NCI-H2081 treated with DMSO at 0.1 percent for 48 hours (cell line): ENCODE measurements around the gene TGIF2LX.
"Not testable (repeated sequence)": the region's sequence is repeated elsewhere in the genome, so short reads cannot be mapped to it uniquely, and the experiment has no call there.

Experiments used
- DNase-seq: peaks from one replicate; lab custom pipeline; 2025; lab: John Stamatoyannopoulos, UW

The TGIF2LX gene

DNA sequence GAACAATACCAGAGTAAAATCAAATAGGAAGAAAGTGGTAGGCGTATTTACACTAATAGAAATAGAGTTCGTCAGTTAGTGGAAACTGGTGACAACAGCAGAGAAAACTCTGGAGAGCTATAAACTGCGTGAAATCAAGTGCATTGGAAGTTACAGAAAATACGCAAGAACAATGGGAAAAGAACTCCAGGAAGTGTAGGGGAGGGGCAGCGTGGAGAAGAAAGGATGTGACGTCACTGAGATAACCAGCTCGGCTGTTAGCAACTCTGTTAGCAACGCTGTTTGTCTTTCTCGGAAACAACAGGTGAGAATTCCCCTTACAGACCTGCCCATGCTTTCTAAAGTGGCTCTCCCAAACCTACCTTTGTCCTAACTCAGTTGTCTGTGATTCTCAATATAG is at the start of gene TGIF2LX:
Gene TGIF2LX, plus strand, starts transcription at position 244 of the 400 bp plus-strand sequence. CDS start 178 bp downstream, outside the sequence.
- DNase-seq = not testable (repeated sequence)

DNA sequence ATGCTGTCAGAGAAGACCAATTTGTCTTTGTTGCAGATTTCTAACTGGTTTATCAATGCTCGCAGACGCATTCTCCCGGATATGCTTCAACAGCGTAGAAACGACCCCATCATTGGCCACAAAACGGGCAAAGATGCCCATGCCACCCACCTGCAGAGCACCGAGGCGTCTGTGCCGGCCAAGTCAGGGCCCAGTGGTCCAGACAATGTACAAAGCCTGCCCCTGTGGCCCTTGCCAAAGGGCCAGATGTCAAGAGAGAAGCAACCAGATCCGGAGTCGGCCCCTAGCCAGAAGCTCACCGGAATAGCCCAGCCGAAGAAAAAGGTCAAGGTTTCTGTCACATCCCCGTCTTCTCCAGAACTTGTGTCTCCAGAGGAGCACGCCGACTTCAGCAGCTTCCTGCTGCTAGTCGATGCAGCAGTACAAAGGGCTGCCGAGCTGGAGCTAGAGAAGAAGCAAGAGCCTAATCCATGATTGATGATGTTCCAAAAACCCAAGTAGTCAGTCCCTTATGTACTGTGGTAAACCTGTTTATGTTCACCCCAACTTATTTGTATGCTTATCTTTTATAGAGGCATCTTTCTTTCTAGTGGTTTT is 728 bp downstream of the TGIF2LX start:
- not testable (repeated sequence) for DNase-seq

DNA sequence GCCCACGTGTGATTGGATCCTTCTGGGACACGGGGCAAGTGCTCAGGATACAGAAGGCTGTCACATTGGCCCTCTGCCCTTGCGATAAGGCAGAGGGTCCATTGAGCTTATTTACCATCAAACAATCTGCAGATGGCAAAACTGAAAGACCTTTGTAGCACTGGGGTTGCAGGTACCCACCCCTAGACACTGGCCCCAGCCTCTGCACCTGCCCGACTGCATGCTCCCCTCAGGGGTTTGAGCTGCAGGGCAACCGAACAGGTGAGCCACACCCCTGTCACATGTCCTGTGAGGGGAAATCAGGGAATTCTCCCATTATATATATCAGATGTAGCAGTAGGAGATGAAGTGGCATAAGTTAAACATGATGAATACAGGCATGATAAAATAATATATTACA is 21.4 kb downstream of the TGIF2LX start:
- not testable (repeated sequence) for DNase-seq

DNA sequence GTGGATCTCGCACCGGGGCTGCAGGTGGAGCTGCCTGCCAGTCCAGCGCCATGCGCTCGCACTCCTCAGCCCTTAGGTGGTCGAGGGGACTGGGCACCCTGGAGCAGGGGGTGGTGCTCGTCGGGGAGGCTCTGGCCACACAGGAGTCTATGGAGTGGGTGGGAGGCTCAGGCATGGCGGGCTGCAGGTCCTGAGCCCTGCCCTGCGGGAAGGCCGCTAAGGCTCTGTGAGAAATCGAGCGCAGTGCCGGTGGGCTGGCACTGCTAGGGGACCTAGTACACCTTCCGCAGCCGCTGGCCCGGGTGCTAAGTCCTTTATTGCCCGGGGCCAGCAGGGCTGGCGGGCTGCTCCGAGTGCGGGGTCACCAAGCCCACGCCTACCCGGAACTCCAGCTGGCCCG is 43.9 kb downstream of the TGIF2LX start:
- not testable (repeated sequence) for DNase-seq
